GM19395 (cell line): Measurements from ENCODE around the gene POLR2B.
"Not testable (repeated sequence)": the region's sequence is repeated elsewhere in the genome, so short reads cannot be mapped to it uniquely, and the experiment has no call there.

ENCODE experiments used
- ATAC-seq: cut with Tn5 transposase; IDR thresholded peaks from one replicate; pipeline ENCODE4 v1.9.1; 2021; ENCODE audit warnings: mild to moderate bottlenecking, moderate library complexity; ENCODE audit not compliant: unreplicated experiment

The POLR2B gene

GRCh38 chr4:56978750-56979303, at the start of gene POLR2B:
Gene POLR2B (plus strand): TSS chr4:56978896. CDS start chr4:56978986, 90 bp downstream.
- ATAC-seq, result peak; percentile 58

GRCh38 chr4:56930638-56931037, 48.1 kb upstream of the POLR2B start:
- ATAC-seq, result no peak

- ATAC-seq, result peak; percentile 75
Observed at GRCh38 chr4:56931924-56932323, 46.8 kb upstream of the POLR2B start.

- no peak for ATAC-seq
Observed at GRCh38 chr4:56937262-56937661, 41.4 kb upstream of the POLR2B start.

- ATAC-seq, result not testable (repeated sequence)
Observed at GRCh38 chr4:56939826-56940225, 38.9 kb upstream of the POLR2B start.

GRCh38 chr4:56940403-56940802, 38.3 kb upstream of the POLR2B start:
- no peak for ATAC-seq

- ATAC-seq, result no peak
Observed at GRCh38 chr4:56940971-56941370, 37.7 kb upstream of the POLR2B start.

- ATAC-seq, result no peak
Observed at GRCh38 chr4:56941403-56941802, 37.3 kb upstream of the POLR2B start.

GRCh38 chr4:56953680-56954520, 24.8 kb upstream of the POLR2B start:
- no peak for ATAC-seq

- ATAC-seq, result no peak
Observed at GRCh38 chr4:56958111-56958517, 20.6 kb upstream of the POLR2B start.

GRCh38 chr4:56959100-56959499, 19.6 kb upstream of the POLR2B start:
- ATAC-seq, result no peak

GRCh38 chr4:56961107-56961500, 17.6 kb upstream of the POLR2B start:
- ATAC-seq, result no peak

- ATAC-seq, result no peak
Observed at GRCh38 chr4:56971383-56971782, 7.3 kb upstream of the POLR2B start.

GRCh38 chr4:56972389-56972788, 6.3 kb upstream of the POLR2B start:
- ATAC-seq, result no peak

GRCh38 chr4:56972809-56973208, 5.9 kb upstream of the POLR2B start:
- ATAC-seq, result no peak

GRCh38 chr4:56973336-56973735, 5.4 kb upstream of the POLR2B start:
- no peak for ATAC-seq

- no peak for ATAC-seq
Observed at GRCh38 chr4:56976283-56976836, 2.3 kb upstream of the POLR2B start.

GRCh38 chr4:56976837-56977320, 1.8 kb upstream of the POLR2B start:
- peak; percentile 25 for ATAC-seq

- ATAC-seq, result peak; percentile 88
Observed at GRCh38 chr4:56977321-56978012, 1.2 kb upstream of the POLR2B start, which contains the start of gene NOA1. Gene NOA1 (minus strand): TSS chr4:56977606. CDS start chr4:56977585, 21 bp downstream.

- ATAC-seq, result no peak
Observed at GRCh38 chr4:56979421-56980072, 851 bp downstream of the POLR2B start.

- no peak for ATAC-seq
Observed at GRCh38 chr4:56981795-56982201, 3.1 kb downstream of the POLR2B start.
